SK-N-SH (cell line): ENCODE measurements around the gene BCL6. TPM values are rescaled to one million over a fixed set of nuclear protein-coding genes. Genes with fewer than 3 reads are reported as not detected.

Experiments
- CTCF ChIA-PET: fragments of 300-600, 350-600 bp; formaldehyde crosslinking; extraction: SDS; loops from one replicate; lab custom pipeline; 2021; lab: Yijun Ruan, JAX
- POLR2A ChIA-PET: fragments of 350-600 bp; sonication (Branson Sonifier 250); formaldehyde crosslinking; extraction: SDS; loops from one replicate; lab custom pipeline; 2020; ENCODE audit warnings: antibody characterized with exemption, inconsistent platforms; lab: Yijun Ruan, JAX
- DNase-seq: peaks from one replicate; pipeline ENCODE4 v3.0.0; 2012
- H2AFZ ChIP-seq: fragments of 200-600 bp; sonication (generic); 2 replicates; pipeline ENCODE4 v1.8.1; 2016; ENCODE audit warnings: antibody characterized with exemption, mild to moderate bottlenecking, low read depth
- H3F3A ChIP-seq: fragments of 200-600 bp; sonication (generic); replicated peaks from 2 replicates; pipeline ENCODE3; 2016; ENCODE audit warnings: antibody characterized with exemption, mild to moderate bottlenecking; ENCODE audit not compliant: insufficient read depth
- H3K27ac ChIP-seq, 2 experiments: fragments of 200-500 bp in 1 of 2; fragments of 200-600 bp in 1 of 2; sonication (Bioruptor generic) in 1 of 2; sonication (generic), shearing (Covaris generic) in 1 of 2; 2 replicates each; pipeline versions ENCODE4 v1.5.1 to v1.6.1; 2014 to 2016; ENCODE audit warnings: low read depth in 2 of 2, inconsistent platforms in 1 of 2, low read length in 1 of 2, mild to moderate bottlenecking in 1 of 2, mixed read lengths in 1 of 2
- H3K27me3 ChIP-seq: fragments of 200-600 bp; sonication (generic), shearing (Covaris generic); 2 replicates; pipeline ENCODE4 v1.6.1; 2016; ENCODE audit warnings: mixed run types; ENCODE audit not compliant: insufficient read depth
- H3K36me3 ChIP-seq, 2 experiments: fragments of 200-500 bp in 1 of 2; fragments of 200-600 bp in 1 of 2; sonication (Bioruptor generic) in 1 of 2; sonication (generic) in 1 of 2; replicated peaks in 1 of 2; 2 replicates each; pipeline versions ENCODE3 to v1.5.1; 2014 to 2016; ENCODE audit warnings: low read length in 1 of 2, mild to moderate bottlenecking in 1 of 2; ENCODE audit not compliant: insufficient read depth in 2 of 2, control insufficient read depth in 1 of 2
- H3K4me1 ChIP-seq, 2 experiments: fragments of 200-500 bp in 1 of 2; fragments of 200-600 bp in 1 of 2; sonication (Bioruptor generic) in 1 of 2; sonication (generic), shearing (Covaris generic) in 1 of 2; 2 replicates each; pipeline versions ENCODE4 v1.5.1 to v1.6.1; 2014 to 2016; ENCODE audit warnings: low read depth in 1 of 2, low read length in 1 of 2, mixed run types in 1 of 2; ENCODE audit not compliant: insufficient read depth in 2 of 2, control insufficient read depth in 1 of 2
- H3K4me2 ChIP-seq: fragments of 200-600 bp; sonication (generic), shearing (Covaris generic); 2 replicates; pipeline ENCODE4 v1.6.1; 2017; ENCODE audit warnings: mixed run types
- H3K4me3 ChIP-seq, 2 experiments: fragments of 200-500 bp in 1 of 2; fragments of 200-600 bp in 1 of 2; sonication (Bioruptor generic) in 1 of 2; sonication (generic), shearing (Covaris generic) in 1 of 2; 2 replicates each; pipeline versions ENCODE4 v1.5.1 to v1.8.1; 2014 to 2016; ENCODE audit warnings: low read depth in 2 of 2, inconsistent platforms in 1 of 2, low read length in 1 of 2, mild to moderate bottlenecking in 1 of 2, mixed read lengths in 1 of 2, moderate library complexity in 1 of 2
- H3K79me2 ChIP-seq: fragments of 200-600 bp; sonication (generic); 2 replicates; pipeline ENCODE4 v1.8.1; 2017; ENCODE audit warnings: mild to moderate bottlenecking; ENCODE audit not compliant: insufficient read depth
- H3K9ac ChIP-seq: fragments of 200-600 bp; sonication (generic); 2 replicates; pipeline ENCODE4 v1.6.1; 2017; ENCODE audit warnings: mixed run types
- H3K9me2 ChIP-seq: fragments of 200-600 bp; sonication (generic); 2 replicates; pipeline ENCODE4 v1.6.1; 2017; ENCODE audit warnings: mixed run types
- H3K9me3 ChIP-seq: fragments of 200-600 bp; sonication (generic); 2 replicates; pipeline ENCODE4 v1.6.1; 2017; ENCODE audit warnings: mixed run types, mild to moderate bottlenecking, moderate library complexity
- H4K20me1 ChIP-seq: fragments of 200-600 bp; sonication (generic); 2 replicates; pipeline ENCODE4 v1.6.1; 2017; ENCODE audit warnings: mild to moderate bottlenecking, mixed run types; ENCODE audit not compliant: insufficient read depth
- EZH2phosphoT487 ChIP-seq: fragments of 200-600 bp; sonication (generic); IDR thresholded peaks from 2 replicates; pipeline ENCODE4 v1.6.1; 2017; ENCODE audit warnings: low read depth, mixed run types, mild to moderate bottlenecking, antibody characterized with exemption, moderate library complexity, borderline replicate concordance
- FOSL2 ChIP-seq: IDR thresholded peaks from 2 replicates; pipeline ENCODE4 v1.4.0; 2012; ENCODE audit warnings: low read depth, mild to moderate bottlenecking, moderate library complexity, borderline replicate concordance
- FOXJ3 ChIP-seq: sonication (generic); formaldehyde crosslinking; IDR thresholded peaks from 2 replicates; pipeline ENCODE4 v1.5.1; 2020; ENCODE audit warnings: mild to moderate bottlenecking, missing genetic modification reagents
- FOXM1 ChIP-seq: IDR thresholded peaks from 2 replicates; pipeline ENCODE4 v1.4.0; 2012; ENCODE audit warnings: low read depth, mild to moderate bottlenecking
- GATA2 ChIP-seq: sonication (generic); formaldehyde crosslinking; IDR thresholded peaks from 2 replicates; pipeline ENCODE4 v1.5.0; 2020; ENCODE audit warnings: mild to moderate bottlenecking, missing genetic modification reagents
- IRF3 ChIP-seq: fragments of 150-350 bp; IDR thresholded peaks from 2 replicates; pipeline ENCODE4 v1.6.1; 2016; ENCODE audit warnings: mild to moderate bottlenecking, low read depth, low read length
- JUND ChIP-seq: IDR thresholded peaks from 2 replicates; pipeline ENCODE4 v1.4.0; 2012
- NFIC ChIP-seq: IDR thresholded peaks from 2 replicates; pipeline ENCODE4 v1.4.0; 2012; ENCODE audit warnings: borderline replicate concordance
- NRF1 ChIP-seq: IDR thresholded peaks from 2 replicates; pipeline ENCODE4 v1.6.1; 2012; ENCODE audit warnings: low read depth, mild to moderate bottlenecking, low read length
- POLR2AphosphoS5 ChIP-seq: IDR thresholded peaks from 2 replicates; pipeline ENCODE4 v1.6.1; 2012; ENCODE audit warnings: low read depth, low read length
- RXRA ChIP-seq: IDR thresholded peaks from 2 replicates; pipeline ENCODE4 v1.4.0; 2012; ENCODE audit warnings: low read depth, mild to moderate bottlenecking, borderline replicate concordance
- SMC3 ChIP-seq: IDR thresholded peaks from 2 replicates; pipeline ENCODE4 v1.6.1; 2012; ENCODE audit warnings: low read depth, low read length, improper control_type of control experiment
- TAF1 ChIP-seq: IDR thresholded peaks from 2 replicates; pipeline ENCODE4 v1.6.1; 2012; ENCODE audit warnings: low read depth, mild to moderate bottlenecking, low read length, moderate library complexity, borderline replicate concordance
- TEAD4 ChIP-seq: IDR thresholded peaks from 2 replicates; pipeline ENCODE4 v1.4.0; 2012; ENCODE audit warnings: mild to moderate bottlenecking, borderline replicate concordance; ENCODE audit not compliant: insufficient read depth
- USF2 ChIP-seq: fragments of 150-350 bp; IDR thresholded peaks from 2 replicates; pipeline ENCODE4 v1.6.1; 2017; ENCODE audit warnings: antibody characterized with exemption, low read length, low read depth, borderline replicate concordance
- WGBS: methylation state at CpG from one replicate; pipeline ENCODE4 v1.1.6; 2017; ENCODE audit warnings: low lambda C conversion rate; 5-methylcytosine and 5-hydroxymethylcytosine counted together
- polyA plus RNA-seq, 3 experiments: library from polyadenylated mRNA; depleted of rRNA; stranded (reverse); fragments of >200 nt; gene quantifications; 2 replicates each; pipeline ENCODE4 v1.2.3, GENCODE V29; 2012
- TF ChIP-seq, protein P1 (sequence below): IDR thresholded peaks from 2 replicates; pipeline ENCODE4 v1.6.1; 2012; ENCODE audit warnings: mild to moderate bottlenecking, low read depth, low read length, moderate library complexity
- TF ChIP-seq, protein P2 (sequence below): fragments of 200-600 bp; sonication (generic); IDR thresholded peaks from 2 replicates; pipeline ENCODE4 v1.6.1; 2017; ENCODE audit warnings: antibody characterized with exemption, mild to moderate bottlenecking, moderate library complexity

The BCL6 gene
- polyA plus RNA-seq, 1 of the 3 experiments (the other 2 are of a cell fraction) = 13.8 TPM

- CTCF ChIA-PET = interaction anchor here (6.2 kb wide), 1 partner anchor 10 kb away, joined by 66 read pairs; no protein-coding TSS in a partner anchor
- Histone ChIP-seq H4K20me1 (0 out of 2 replicates have a peak, but pooled peaks cover 3% of the 10 kb centered on the region), H3K79me2 (peaks cover 5% of the 10 kb centered on the region; the same call in 1 of the 2 replicates), H2AFZ (no peak overlapping the region), H3F3A (no peaks in the 10 kb centered on the region), H3K9me3 (no peaks in the 10 kb centered on the region), H3K36me3 (peaks cover 82 to 88% of the 10 kb centered on the region in 2 experiments), H3K4me3 (no peak overlapping the region), H3K4me1 (no peaks in the 10 kb centered on the region; a peak in 1 of 4 replicates), H3K4me2 (no peak overlapping the region), H3K9me2 (no peaks in the 10 kb centered on the region), H3K27me3 (no peaks in the 10 kb centered on the region), H3K9ac (no peak overlapping the region), H3K27ac (no peak overlapping the region)
- whole genome bisulfite sequencing = 86% methylated on average over 12 of the region's 12 CpGs
- TF ChIP-seq RXRA (no peak), FOXM1 (no peak), FOSL2 (no peak), FOXJ3 (CRISPR knock-in tag) (no peak), TEAD4 (no peak), EZH2phosphoT487 (no peak), USF2 (no peak), IRF3 (no peak), NFIC (no peak)
- DNase-seq = no peak
- POLR2A ChIA-PET = no interaction called here
Observed at GRCh38 chr3:187729598-187729997, 15.7 kb downstream of the BCL6 start.

- ChIA-PET POLR2A (no interaction called here), CTCF (interaction anchor here (1.3 to 6.2 kb wide), 2 partner anchors 10 to 14 kb away, joined by 3 to 66 read pairs; no protein-coding TSS in a partner anchor)
- Histone ChIP-seq H3K9me3 (no peaks in the 10 kb centered on the region), H3K27me3 (no peaks in the 10 kb centered on the region), H3K4me3 (no peak overlapping the region), H3K9ac (no peak overlapping the region), H3K4me1 (no peaks in the 10 kb centered on the region; a peak in 1 of 4 replicates), H3F3A (no peaks in the 10 kb centered on the region), H2AFZ (no peak overlapping the region), H3K79me2 (no peaks in the 10 kb centered on the region; the same call in 1 of the 2 replicates), H3K27ac (no peak overlapping the region), H3K4me2 (no peak overlapping the region), H4K20me1 (no peaks in the 10 kb centered on the region), H3K9me2 (no peaks in the 10 kb centered on the region), H3K36me3 (peaks cover 81 to 93% of the 10 kb centered on the region in 2 experiments)
- no peak for DNase-seq
- 88% methylated on average over 8 of the region's 13 CpGs for WGBS
- TF ChIP-seq IRF3 (no peak), TEAD4 (no peak), EZH2phosphoT487 (no peak), TAF1 (no peak), NFIC (no peak), FOSL2 (no peak), SMC3 (no peak), POLR2AphosphoS5 (no peak), JUND (no peak), GATA2 (CRISPR knock-in tag) (no peak), NRF1 (no peak)
- TF ChIP-seq, protein P1, sequence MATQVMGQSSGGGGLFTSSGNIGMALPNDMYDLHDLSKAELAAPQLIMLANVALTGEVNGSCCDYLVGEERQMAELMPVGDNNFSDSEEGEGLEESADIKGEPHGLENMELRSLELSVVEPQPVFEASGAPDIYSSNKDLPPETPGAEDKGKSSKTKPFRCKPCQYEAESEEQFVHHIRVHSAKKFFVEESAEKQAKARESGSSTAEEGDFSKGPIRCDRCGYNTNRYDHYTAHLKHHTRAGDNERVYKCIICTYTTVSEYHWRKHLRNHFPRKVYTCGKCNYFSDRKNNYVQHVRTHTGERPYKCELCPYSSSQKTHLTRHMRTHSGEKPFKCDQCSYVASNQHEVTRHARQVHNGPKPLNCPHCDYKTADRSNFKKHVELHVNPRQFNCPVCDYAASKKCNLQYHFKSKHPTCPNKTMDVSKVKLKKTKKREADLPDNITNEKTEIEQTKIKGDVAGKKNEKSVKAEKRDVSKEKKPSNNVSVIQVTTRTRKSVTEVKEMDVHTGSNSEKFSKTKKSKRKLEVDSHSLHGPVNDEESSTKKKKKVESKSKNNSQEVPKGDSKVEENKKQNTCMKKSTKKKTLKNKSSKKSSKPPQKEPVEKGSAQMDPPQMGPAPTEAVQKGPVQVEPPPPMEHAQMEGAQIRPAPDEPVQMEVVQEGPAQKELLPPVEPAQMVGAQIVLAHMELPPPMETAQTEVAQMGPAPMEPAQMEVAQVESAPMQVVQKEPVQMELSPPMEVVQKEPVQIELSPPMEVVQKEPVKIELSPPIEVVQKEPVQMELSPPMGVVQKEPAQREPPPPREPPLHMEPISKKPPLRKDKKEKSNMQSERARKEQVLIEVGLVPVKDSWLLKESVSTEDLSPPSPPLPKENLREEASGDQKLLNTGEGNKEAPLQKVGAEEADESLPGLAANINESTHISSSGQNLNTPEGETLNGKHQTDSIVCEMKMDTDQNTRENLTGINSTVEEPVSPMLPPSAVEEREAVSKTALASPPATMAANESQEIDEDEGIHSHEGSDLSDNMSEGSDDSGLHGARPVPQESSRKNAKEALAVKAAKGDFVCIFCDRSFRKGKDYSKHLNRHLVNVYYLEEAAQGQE = no peak
- TF ChIP-seq, protein P2, sequence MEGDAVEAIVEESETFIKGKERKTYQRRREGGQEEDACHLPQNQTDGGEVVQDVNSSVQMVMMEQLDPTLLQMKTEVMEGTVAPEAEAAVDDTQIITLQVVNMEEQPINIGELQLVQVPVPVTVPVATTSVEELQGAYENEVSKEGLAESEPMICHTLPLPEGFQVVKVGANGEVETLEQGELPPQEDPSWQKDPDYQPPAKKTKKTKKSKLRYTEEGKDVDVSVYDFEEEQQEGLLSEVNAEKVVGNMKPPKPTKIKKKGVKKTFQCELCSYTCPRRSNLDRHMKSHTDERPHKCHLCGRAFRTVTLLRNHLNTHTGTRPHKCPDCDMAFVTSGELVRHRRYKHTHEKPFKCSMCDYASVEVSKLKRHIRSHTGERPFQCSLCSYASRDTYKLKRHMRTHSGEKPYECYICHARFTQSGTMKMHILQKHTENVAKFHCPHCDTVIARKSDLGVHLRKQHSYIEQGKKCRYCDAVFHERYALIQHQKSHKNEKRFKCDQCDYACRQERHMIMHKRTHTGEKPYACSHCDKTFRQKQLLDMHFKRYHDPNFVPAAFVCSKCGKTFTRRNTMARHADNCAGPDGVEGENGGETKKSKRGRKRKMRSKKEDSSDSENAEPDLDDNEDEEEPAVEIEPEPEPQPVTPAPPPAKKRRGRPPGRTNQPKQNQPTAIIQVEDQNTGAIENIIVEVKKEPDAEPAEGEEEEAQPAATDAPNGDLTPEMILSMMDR = no peak
Observed at GRCh38 chr3:187728940-187729583, 16.2 kb downstream of the BCL6 start.
